ENCODE results near the gene PDGFB. TPM values are rescaled to one million over a fixed set of nuclear protein-coding genes. Genes with fewer than 3 reads are reported as not detected.

PDGFB gene
- total and polyA plus RNA-seq, 2 experiments from 2014 or later: 2.5 to 4.3 TPM

DNA sequence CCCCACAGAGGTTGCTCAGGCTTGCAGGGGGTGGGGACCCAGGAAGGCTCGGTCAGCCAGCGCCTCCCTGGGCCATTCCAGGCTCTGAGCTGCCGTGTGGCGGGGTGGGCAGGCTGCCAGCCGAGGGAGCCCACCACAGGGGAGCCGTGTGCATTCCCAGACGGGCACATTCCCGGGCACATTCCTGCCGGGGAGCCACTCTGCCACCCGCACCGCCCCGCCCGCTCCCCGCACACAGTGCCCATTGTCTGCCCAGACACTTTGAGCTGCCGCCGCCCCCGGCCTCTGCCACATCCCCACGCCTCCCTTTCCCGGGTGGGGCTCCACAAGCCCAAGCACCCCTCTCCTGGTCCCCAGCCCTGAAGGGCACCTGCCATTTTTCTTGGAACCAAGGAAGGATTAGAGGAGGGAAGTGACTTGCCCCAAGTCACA lies 47.3 kb upstream of the PDGFB start:
- no peaks in the 10 kb centered on the region for H3K27me3 ChIP-seq

DNA sequence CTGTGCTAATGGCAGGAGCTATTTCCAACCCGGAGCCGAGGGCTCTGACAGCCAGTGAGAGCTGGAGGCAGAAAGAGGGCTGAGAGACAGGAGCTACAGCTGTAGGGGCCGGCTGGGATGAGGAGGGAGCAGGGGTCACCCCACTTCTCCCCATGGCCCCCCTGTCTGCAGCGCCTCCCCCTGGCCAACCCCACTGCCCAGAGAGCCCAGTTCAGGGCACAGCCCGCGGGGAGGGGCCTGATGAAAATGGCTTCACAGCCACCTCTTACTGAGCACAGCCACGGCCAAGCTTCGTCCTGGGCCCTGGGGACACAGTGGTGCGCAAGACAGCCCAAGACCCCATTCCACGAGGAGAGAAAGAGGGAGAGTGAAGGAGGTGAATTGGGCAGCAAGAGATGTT lies 46.7 kb upstream of the PDGFB start:
- Histone ChIP-seq H3K9me3 (ENCODE audit: low read depth) (no peaks in the 10 kb centered on the region), H2AFZ (no peak overlapping the region), H3K4me2 (no peak overlapping the region), H4K20me1 (ENCODE audit: insufficient read depth, poor library complexity, severe bottlenecking) (no peaks in the 10 kb centered on the region), H3K4me1 (ENCODE audit: insufficient read depth) (peaks cover 21% of the 10 kb centered on the region), H3K27ac (no peak overlapping the region), H3K79me2 (no peaks in the 10 kb centered on the region), H3K4me3 (no peak overlapping the region), H3K9me2 (replicated peaks; ENCODE audit: insufficient read depth) (no peaks in the 10 kb centered on the region), H3K27me3 (no peaks in the 10 kb centered on the region), H3K36me3 (replicated peaks; ENCODE audit: insufficient read depth, low read depth) (no peaks in the 10 kb centered on the region)
- no peak for DNase-seq (ENCODE audit: low spot score)
- 89% methylated on average over 10 of the region's 10 CpGs for WGBS (ENCODE audit: low lambda C conversion rate, missing lambda C conversion rate)
- TF ChIP-seq EZH2phosphoT487 (IDR thresholded peaks at IDR 0.05; ENCODE audit: low read depth, severe bottlenecking, unreplicated experiment): no peak
- no peak for TF ChIP-seq EZH2 (IDR thresholded peaks at IDR 0.05; ENCODE audit: borderline replicate concordance)
- TF ChIP-seq, protein P1, sequence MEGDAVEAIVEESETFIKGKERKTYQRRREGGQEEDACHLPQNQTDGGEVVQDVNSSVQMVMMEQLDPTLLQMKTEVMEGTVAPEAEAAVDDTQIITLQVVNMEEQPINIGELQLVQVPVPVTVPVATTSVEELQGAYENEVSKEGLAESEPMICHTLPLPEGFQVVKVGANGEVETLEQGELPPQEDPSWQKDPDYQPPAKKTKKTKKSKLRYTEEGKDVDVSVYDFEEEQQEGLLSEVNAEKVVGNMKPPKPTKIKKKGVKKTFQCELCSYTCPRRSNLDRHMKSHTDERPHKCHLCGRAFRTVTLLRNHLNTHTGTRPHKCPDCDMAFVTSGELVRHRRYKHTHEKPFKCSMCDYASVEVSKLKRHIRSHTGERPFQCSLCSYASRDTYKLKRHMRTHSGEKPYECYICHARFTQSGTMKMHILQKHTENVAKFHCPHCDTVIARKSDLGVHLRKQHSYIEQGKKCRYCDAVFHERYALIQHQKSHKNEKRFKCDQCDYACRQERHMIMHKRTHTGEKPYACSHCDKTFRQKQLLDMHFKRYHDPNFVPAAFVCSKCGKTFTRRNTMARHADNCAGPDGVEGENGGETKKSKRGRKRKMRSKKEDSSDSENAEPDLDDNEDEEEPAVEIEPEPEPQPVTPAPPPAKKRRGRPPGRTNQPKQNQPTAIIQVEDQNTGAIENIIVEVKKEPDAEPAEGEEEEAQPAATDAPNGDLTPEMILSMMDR (IDR thresholded peaks at IDR 0.05; ENCODE audit: poor library complexity): no peak

More for the DNA sequence above, 47.3 kb upstream of the PDGFB start:
- Histone ChIP-seq H3K36me3 (replicated peaks; ENCODE audit: insufficient read depth, low read depth) (no peaks in the 10 kb centered on the region), H3K79me2 (no peaks in the 10 kb centered on the region), H3K27ac (peak overlapping the region; percentile 56), H3K9me3 (ENCODE audit: low read depth) (no peaks in the 10 kb centered on the region), H3K9me2 (replicated peaks; ENCODE audit: insufficient read depth) (no peaks in the 10 kb centered on the region), H2AFZ (no peak overlapping the region), H4K20me1 (ENCODE audit: insufficient read depth, poor library complexity, severe bottlenecking) (no peaks in the 10 kb centered on the region), H3K4me3 (no peak overlapping the region), H3K4me2 (no peak overlapping the region), H3K4me1 (ENCODE audit: insufficient read depth) (peaks cover 21% of the 10 kb centered on the region)
- TF ChIP-seq, protein P1 (IDR thresholded peaks at IDR 0.05; ENCODE audit: poor library complexity): no peak
- TF ChIP-seq EZH2 (IDR thresholded peaks at IDR 0.05; ENCODE audit: borderline replicate concordance): no peak
- no peak for TF ChIP-seq EZH2phosphoT487 (IDR thresholded peaks at IDR 0.05; ENCODE audit: low read depth, severe bottlenecking, unreplicated experiment)
- DNase-seq (ENCODE audit: low spot score): no peak
- WGBS (ENCODE audit: low lambda C conversion rate, missing lambda C conversion rate): 89% methylated on average over 13 of the region's 19 CpGs

DNA sequence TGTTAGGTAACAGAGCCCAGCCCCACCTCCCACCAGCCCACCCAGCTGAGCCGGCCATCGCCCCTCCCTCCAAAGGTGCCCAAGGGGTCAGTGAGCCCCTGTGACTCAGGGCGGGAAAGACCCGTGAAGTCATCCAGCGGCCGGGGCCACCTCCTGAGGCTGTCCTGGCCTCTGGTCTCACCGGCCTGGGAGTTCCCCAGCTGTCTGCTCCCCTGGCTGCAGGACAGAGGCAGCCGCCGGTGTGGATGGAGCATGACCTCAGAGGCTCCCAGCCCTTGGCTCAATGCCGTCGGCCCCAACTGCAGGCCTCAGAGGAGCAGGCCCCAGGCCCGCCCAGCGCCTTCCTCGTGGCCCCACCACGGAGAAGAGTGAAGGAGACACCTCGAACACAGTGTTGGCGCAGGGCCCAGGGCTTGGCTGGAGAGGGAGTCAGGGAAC lies 46.0 kb upstream of the PDGFB start:
- H3K4me3 ChIP-seq: no peak overlapping the region
- no peaks in the 10 kb centered on the region for H3K9me3 ChIP-seq (ENCODE audit: low read depth)
- no peak overlapping the region for H2AFZ ChIP-seq
- no peaks in the 10 kb centered on the region for H3K36me3 ChIP-seq (replicated peaks; ENCODE audit: insufficient read depth, low read depth)
- no peaks in the 10 kb centered on the region for H4K20me1 ChIP-seq (ENCODE audit: insufficient read depth, poor library complexity, severe bottlenecking)
- peaks cover 21% of the 10 kb centered on the region for H3K4me1 ChIP-seq (ENCODE audit: insufficient read depth)
- no peaks in the 10 kb centered on the region for H3K79me2 ChIP-seq
- no peaks in the 10 kb centered on the region for H3K9me2 ChIP-seq (replicated peaks; ENCODE audit: insufficient read depth)
- DNase-seq (ENCODE audit: low spot score): peak; percentile 75
- peak overlapping the region; percentile 13 for H3K27ac ChIP-seq
- no peak overlapping the region for H3K4me2 ChIP-seq
- WGBS (ENCODE audit: low lambda C conversion rate, missing lambda C conversion rate): 67% methylated on average over 17 of the region's 17 CpGs
- no peak for TF ChIP-seq EZH2 (IDR thresholded peaks at IDR 0.05; ENCODE audit: borderline replicate concordance)
- TF ChIP-seq, protein P1 (IDR thresholded peaks at IDR 0.05; ENCODE audit: poor library complexity): no peak
- no peaks in the 10 kb centered on the region for H3K27me3 ChIP-seq

All from hepatocyte (in vitro differentiated cells).